ENCODE results near the gene AUTS2.

GRCh38 chr7:70165477-70166170 is 567.3 kb downstream of the AUTS2 start:
- TF ChIP-seq CTCF (IDR thresholded peaks at IDR 0.05; ENCODE audit: poor library complexity, severe bottlenecking) = no peak
- TF ChIP-seq EZH2 (IDR thresholded peaks at IDR 0.05; ENCODE audit: borderline replicate concordance, insufficient read depth, low read length, poor library complexity, severe bottlenecking) = no peak
- no peak for TF ChIP-seq POLR2AphosphoS5 (IDR thresholded peaks at IDR 0.05)
- TF ChIP-seq EP300 (conservative IDR thresholded peaks at IDR 0.05; ENCODE audit: poor library complexity, severe bottlenecking) = no peak
- TF ChIP-seq TAF1 (IDR thresholded peaks at IDR 0.05; ENCODE audit: low read depth) = no peak
- TF ChIP-seq REST (IDR thresholded peaks at IDR 0.05; ENCODE audit: borderline replicate concordance) = no peak
- TF ChIP-seq RAD21 (conservative IDR thresholded peaks at IDR 0.05) = no peak
- no peak for TF ChIP-seq SMC3 (conservative IDR thresholded peaks at IDR 0.05; ENCODE audit: poor library complexity)
